Prostate gland (tissue), 2 donors: ENCODE results near the gene KIFC3. TPM values are rescaled to one million over a fixed set of nuclear protein-coding genes. Genes with fewer than 3 reads are reported as not detected.

ENCODE experiments used
- DNase-seq: peaks from one replicate; pipeline ENCODE4 v3.0.0-alpha.2; 2019; ENCODE audit warnings: low spot score
- H3K27ac ChIP-seq, 2 donors: fragments of 200-600 bp; sonication (generic); 2 replicates each; pipeline ENCODE4 v1.5.1; 2017 to 2019
- H3K27me3 ChIP-seq: fragments of 200-600 bp; sonication (generic); replicated peaks from 2 replicates; pipeline ENCODE4 v1.5.1; 2019; ENCODE audit not compliant: insufficient read depth
- H3K36me3 ChIP-seq, 2 donors: fragments of 200-600 bp; sonication (generic); 1 replicate in 1 of 2; 2 replicates in 1 of 2; pipeline versions ENCODE4 v1.5.1 to v1.8.1; 2017 to 2019
- H3K4me1 ChIP-seq: fragments of 200-600 bp; sonication (generic); replicated peaks from 2 replicates; pipeline ENCODE4 v1.5.1; 2019
- H3K4me3 ChIP-seq, 2 donors: fragments of 200-600 bp; sonication (generic); 2 replicates each; pipeline ENCODE4 v1.5.1; 2017 to 2019
- H3K9me3 ChIP-seq: fragments of 200-600 bp; sonication (generic); 2 replicates; pipeline ENCODE4 v1.5.1; 2017
- CTCF ChIP-seq, 4 experiments: fragments of 200-600 bp in 2 of 4; fragments of 450-650 bp in 2 of 4; sonication (generic) in 2 of 4; IDR thresholded peaks; 1 replicate in 3 of 4; 2 replicates in 1 of 4; pipeline ENCODE4 v1.5.1; 2016 to 2019; ENCODE audit warnings: antibody characterized with exemption in 4 of 4, mild to moderate bottlenecking in 2 of 4, moderate library complexity in 2 of 4
- POLR2A ChIP-seq: fragments of 450-650 bp; IDR thresholded peaks from one replicate; pipeline ENCODE4 v1.6.1; 2016; ENCODE audit warnings: antibody characterized with exemption, mild to moderate bottlenecking
- POLR2AphosphoS5 ChIP-seq: sonication (generic); formaldehyde crosslinking; IDR thresholded peaks from one replicate; pipeline ENCODE4 v1.6.1; 2017; ENCODE audit warnings: antibody characterized with exemption
- WGBS: methylation state at CpG from one replicate; pipeline ENCODE4 v1.1.5; 2018; 5-methylcytosine and 5-hydroxymethylcytosine counted together
- intact Hi-C: fragments of 100-400 bp; cut with DNase I; formaldehyde crosslinking; loops from one replicate; pipeline ENCODE4 v1.14.2; 2022
- total RNA-seq, 2 donors: library from RNA; depleted of rRNA; stranded (reverse); fragments of >200 nt; gene quantifications; one replicate each; pipeline ENCODE4 v1.1.0, GENCODE V29; 2016

KIFC3 gene
- total RNA-seq, 2 donors from 2014 or later, result 16.3 to 79.5 TPM

GRCh38 chr16:57740423-57741071 lies 61.7 kb downstream of the KIFC3 start:
- Histone ChIP-seq H3K4me1 (peaks cover 3% of the 10 kb centered on the region), H3K27ac (no peak overlapping the region), H3K27me3 (no peaks in the 10 kb centered on the region), H3K4me3 (no peak overlapping the region), H3K9me3 (no peaks in the 10 kb centered on the region), H3K36me3 (no peaks in the 10 kb centered on the region)
- no peak for TF ChIP-seq POLR2AphosphoS5
- TF ChIP-seq CTCF (IDR thresholded peaks at IDR 0.05), result no peak
- TF ChIP-seq POLR2A, result no peak
- intact Hi-C loops, result no loop called here
- WGBS, result 93% methylated on average over 24 of the region's 24 CpGs
- no peak for DNase-seq

GRCh38 chr16:57739756-57740422 lies 62.4 kb downstream of the KIFC3 start:
- Histone ChIP-seq H3K4me3 (no peak overlapping the region), H3K36me3 (no peaks in the 10 kb centered on the region), H3K9me3 (no peaks in the 10 kb centered on the region), H3K4me1 (peaks cover 3% of the 10 kb centered on the region), H3K27ac (no peak overlapping the region), H3K27me3 (no peaks in the 10 kb centered on the region)
- DNase-seq, result no peak
- 93% methylated on average over 14 of the region's 18 CpGs for WGBS
- intact Hi-C loops, result no loop called here
- TF ChIP-seq POLR2A, result no peak
- TF ChIP-seq CTCF (IDR thresholded peaks at IDR 0.05), result no peak
- TF ChIP-seq POLR2AphosphoS5, result no peak

GRCh38 chr16:57738844-57739243 lies 63.4 kb downstream of the KIFC3 start:
- no peak for DNase-seq
- Histone ChIP-seq H3K4me1 (peaks cover 3% of the 10 kb centered on the region), H3K27ac (no peak overlapping the region)

GRCh38 chr16:57736419-57737351 lies 65.6 kb downstream of the KIFC3 start:
- H3K27me3 ChIP-seq, result no peaks in the 10 kb centered on the region
- peak overlapping the region; percentile 67 to 82 for H3K4me3 ChIP-seq
- H3K4me1 ChIP-seq, result peaks cover 3% of the 10 kb centered on the region
- peak in 1 of 4 experiments; percentile 27 for TF ChIP-seq CTCF (IDR thresholded peaks at IDR 0.05)
- TF ChIP-seq POLR2AphosphoS5, result no peak
- no peak for TF ChIP-seq POLR2A
- H3K36me3 ChIP-seq, result no peaks in the 10 kb centered on the region
- H3K27ac ChIP-seq, result no peak overlapping the region
- DNase-seq, result no peak
- 14% methylated on average over 23 of the region's 23 CpGs for WGBS
- intact Hi-C loops, result no loop called here
- H3K9me3 ChIP-seq, result no peaks in the 10 kb centered on the region

More at GRCh38 chr16:57738844-57739243, 63.4 kb downstream of the KIFC3 start:
- H3K36me3 ChIP-seq, result no peaks in the 10 kb centered on the region
- intact Hi-C loops, result no loop called here
- no peaks in the 10 kb centered on the region for H3K27me3 ChIP-seq
- no peaks in the 10 kb centered on the region for H3K9me3 ChIP-seq
- WGBS, result 94% methylated on average over 7 of the region's 7 CpGs
- TF ChIP-seq POLR2A (no peak), CTCF (IDR thresholded peaks at IDR 0.05) (no peak), POLR2AphosphoS5 (no peak)
- no peak overlapping the region for H3K4me3 ChIP-seq
